CD4-positive, alpha-beta memory T cell (primary cell): ENCODE data around the gene TAS2R13. TPM values are rescaled to one million over a fixed set of nuclear protein-coding genes. Genes with fewer than 3 reads are reported as not detected.

Source experiments
- CTCF ChIA-PET: fragments of 350-600 bp; sonication (Branson Sonifier 250); formaldehyde crosslinking; loops from one replicate; lab custom pipeline; 2021; ENCODE audit warnings: inconsistent platforms; ENCODE audit not compliant: partially characterized antibody; lab: Charles Lee
- POLR2A ChIA-PET: fragments of 350-600 bp; sonication (Branson Sonifier 250); formaldehyde crosslinking; loops from one replicate; lab custom pipeline; 2021; ENCODE audit not compliant: partially characterized antibody; lab: Charles Lee
- DNase-seq, 5 donors: peaks; one replicate each; pipeline versions ENCODE4 v3.0.0 to v3.0.0-alpha.2; 2020 to 2022; ENCODE audit warnings: mixed read lengths in 1 of 5
- H3K27ac ChIP-seq: one replicate; pipeline ENCODE4 v1.7.0; 2013; ENCODE audit warnings: low read depth, low read length
- H3K27me3 ChIP-seq: 2 replicates; pipeline ENCODE4 v1.7.0; 2013; ENCODE audit warnings: mild to moderate bottlenecking, low read length, moderate library complexity; ENCODE audit not compliant: insufficient read depth
- H3K36me3 ChIP-seq: 2 replicates; pipeline ENCODE4 v1.7.0; 2013; ENCODE audit warnings: mild to moderate bottlenecking, low read length, moderate library complexity; ENCODE audit not compliant: insufficient read depth
- H3K4me1 ChIP-seq: 2 replicates; pipeline ENCODE4 v1.7.0; 2013; ENCODE audit warnings: mild to moderate bottlenecking, low read length, moderate library complexity; ENCODE audit not compliant: insufficient read depth
- H3K4me3 ChIP-seq, 2 donors: one replicate each; pipeline ENCODE4 v1.7.0; 2013; ENCODE audit warnings: low read length in 2 of 2, mild to moderate bottlenecking in 1 of 2
- H3K9me3 ChIP-seq, 2 donors: one replicate each; pipeline ENCODE4 v1.7.0; 2013; ENCODE audit warnings: low read length in 2 of 2, control low read depth in 1 of 2; ENCODE audit not compliant: control insufficient read depth in 1 of 2
- H3K27ac Mint-ChIP-seq, 7 donors: one replicate each; pipeline ENCODE4 v1.8.0; 2020 to 2021; ENCODE audit warnings: mixed read lengths in 7 of 7, mild to moderate bottlenecking in 6 of 7, inconsistent platforms in 3 of 7, moderate library complexity in 3 of 7
- H3K27me3 Mint-ChIP-seq, 2 donors: one replicate each; pipeline ENCODE4 v1.8.0; 2020 to 2021; ENCODE audit warnings: mixed read lengths in 2 of 2
- H3K36me3 Mint-ChIP-seq, 2 donors: one replicate each; pipeline ENCODE4 v1.8.0; 2020 to 2021; ENCODE audit warnings: mixed read lengths in 2 of 2, inconsistent platforms in 1 of 2, mild to moderate bottlenecking in 1 of 2
- H3K4me1 Mint-ChIP-seq, 4 donors: one replicate each; pipeline ENCODE4 v1.8.0; 2020 to 2021; ENCODE audit warnings: mixed read lengths in 4 of 4, mild to moderate bottlenecking in 1 of 4
- H3K4me3 Mint-ChIP-seq, 8 donors: one replicate each; pipeline ENCODE4 v1.8.0; 2020 to 2021; ENCODE audit warnings: mixed read lengths in 8 of 8, mild to moderate bottlenecking in 7 of 8, moderate library complexity in 6 of 8, inconsistent platforms in 3 of 8
- H3K9me3 Mint-ChIP-seq, 8 donors: one replicate each; pipeline ENCODE4 v1.8.0; 2020 to 2021; ENCODE audit warnings: mixed read lengths in 8 of 8, mild to moderate bottlenecking in 5 of 8, inconsistent platforms in 3 of 8, moderate library complexity in 1 of 8
- intact Hi-C: fragments of 100-400 bp; cut with micrococcal nuclease; formaldehyde crosslinking; loops from one replicate; pipeline ENCODE4 v1.15.1; 2023
- polyA plus RNA-seq, 2 donors: library from polyadenylated mRNA; unstranded; fragments of 300-500 nt; fragmentation: Illumina TruSeq; gene quantifications; one replicate each; pipeline ENCODE4 v1.2.3, GENCODE V29; 2021
- total RNA-seq, 2 experiments: library from RNA; stranded (reverse); gene quantifications; one replicate each; pipeline ENCODE4 v1.2.3, GENCODE V29; 2021

Gene TAS2R13
- total and polyA plus RNA-seq, 4 experiments from 2014 or later, result 0.79 to 0.86 TPM; not detected in 2

DNA sequence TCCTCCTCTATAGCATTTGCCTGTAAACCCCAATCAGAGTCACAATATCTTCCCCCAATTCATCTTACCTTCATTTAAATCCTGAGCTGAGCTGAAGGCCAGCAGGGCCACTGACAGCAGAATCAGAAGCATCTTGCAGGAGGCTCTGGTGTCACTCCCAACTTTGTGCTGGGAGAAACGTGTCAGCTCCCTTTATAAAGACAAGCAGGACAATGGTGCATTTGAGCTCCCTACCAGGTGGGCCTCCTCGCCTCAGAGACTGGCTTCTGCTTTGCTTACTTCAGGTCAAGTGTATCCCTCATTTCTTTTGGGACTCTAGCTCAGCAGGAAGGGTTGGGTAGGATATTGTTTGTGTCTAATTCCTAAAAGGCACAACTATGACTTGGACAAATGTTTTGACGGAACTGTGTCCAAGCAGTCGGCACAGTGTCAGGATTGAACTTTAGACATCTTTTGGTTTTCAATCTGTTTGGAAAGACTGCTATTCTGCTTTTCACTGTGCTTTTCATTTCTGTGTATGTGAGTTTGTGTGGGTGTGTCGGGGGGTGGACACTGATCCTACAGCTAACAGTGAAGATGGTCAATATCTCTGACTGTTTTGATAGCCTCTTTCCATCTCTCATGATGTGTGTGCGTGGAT is 25.2 kb downstream of the TAS2R13 start, which contains the start of gene PRH1:
PRH1 (minus strand) TSS at position 170 of the 640 bp plus-strand sequence; CDS start at position 132, 38 bp downstream.
- H3K27ac Mint-ChIP-seq, result peak within 1 kb of the TSS in 1 of 7 donors; percentile 4
- CTCF ChIA-PET, result no interaction called here
- no peak within 1 kb of the TSS for H3K4me3 Mint-ChIP-seq

DNA sequence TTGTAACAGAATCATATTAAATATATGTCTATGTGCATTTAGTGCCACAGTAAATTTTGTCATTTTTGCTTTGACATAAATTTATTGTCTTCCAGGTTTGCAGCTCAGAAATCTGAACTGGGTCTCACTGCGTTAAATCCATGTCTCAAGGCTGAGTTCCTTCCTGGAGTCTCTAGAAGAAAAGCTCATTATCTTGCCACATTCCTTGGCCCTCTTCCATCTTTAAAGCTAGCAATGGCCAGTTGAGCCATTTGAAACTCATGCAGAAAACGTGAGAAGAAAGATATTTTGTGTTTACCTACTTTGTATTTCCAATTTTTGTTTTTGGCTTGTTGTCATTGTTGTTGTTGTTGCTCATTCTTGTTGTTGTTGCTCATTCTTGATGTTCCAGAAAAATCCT is 36.0 kb downstream of the TAS2R13 start:
- Histone ChIP-seq H3K36me3 (no peaks in the 10 kb centered on the region), H3K4me1 (no peaks in the 10 kb centered on the region), H3K27me3 (no peaks in the 10 kb centered on the region), H3K9me3 (no peaks in the 10 kb centered on the region), H3K4me3 (no peak overlapping the region), H3K27ac (no peak overlapping the region)
- H3K4me1 Mint-ChIP-seq, result no peaks in the 10 kb centered on the region
- ChIA-PET POLR2A (no interaction called here), CTCF (interaction anchor here (1.2 kb wide), 1 partner anchor 18 kb away, joined by 3 read pairs; no protein-coding TSS in a partner anchor)
- no peak overlapping the region for H3K27ac Mint-ChIP-seq
- peaks cover 0 to 10% (median under 1%) of the 10 kb centered on the region in 8 donors for H3K9me3 Mint-ChIP-seq
- peaks cover 20 to 52% of the 10 kb centered on the region in 2 donors for H3K36me3 Mint-ChIP-seq
- intact Hi-C loops, result no loop called here
- H3K4me3 Mint-ChIP-seq, result no peak overlapping the region
- DNase-seq, result no peak
- H3K27me3 Mint-ChIP-seq, result no peaks in the 10 kb centered on the region

More for the DNA sequence above, 25.2 kb downstream of the TAS2R13 start, which contains the start of gene PRH1:
- no peaks in the 10 kb centered on the region for H3K4me1 Mint-ChIP-seq
- H3K36me3 ChIP-seq, result no peaks in the 10 kb centered on the region
- no peak within 1 kb of the TSS for H3K27ac ChIP-seq
- no peaks in the 10 kb centered on the region for H3K4me1 ChIP-seq
- POLR2A ChIA-PET, result no interaction called here
- H3K4me3 ChIP-seq, result no peak within 1 kb of the TSS
- no peaks in the 10 kb centered on the region for H3K27me3 Mint-ChIP-seq
- DNase-seq, result no peak
- H3K9me3 ChIP-seq, result no peaks in the 10 kb centered on the region
- H3K9me3 Mint-ChIP-seq, result peaks cover 0 to 3% (median 0%) of the 10 kb centered on the region in 8 donors
- H3K36me3 Mint-ChIP-seq, result peaks cover 11 to 55% of the 10 kb centered on the region in 2 donors
- H3K27me3 ChIP-seq, result no peaks in the 10 kb centered on the region
- intact Hi-C loops, result no loop called here

GRCh38 chr12:10867381-10867780 is 42.0 kb downstream of the TAS2R13 start:
- Histone ChIP-seq H3K27ac (no peak overlapping the region), H3K9me3 (peaks cover 0 to 6% of the 10 kb centered on the region in 2 donors), H3K36me3 (no peaks in the 10 kb centered on the region), H3K4me1 (no peaks in the 10 kb centered on the region), H3K4me3 (no peak overlapping the region), H3K27me3 (no peaks in the 10 kb centered on the region)
- H3K27ac Mint-ChIP-seq, result no peak overlapping the region
- no peak overlapping the region for H3K4me3 Mint-ChIP-seq
- H3K4me1 Mint-ChIP-seq, result no peaks in the 10 kb centered on the region
- intact Hi-C loops, result no loop called here
- no peaks in the 10 kb centered on the region for H3K27me3 Mint-ChIP-seq
- ChIA-PET POLR2A (no interaction called here), CTCF (no interaction called here)
- DNase-seq, result no peak
- H3K9me3 Mint-ChIP-seq, result peaks cover 2 to 22% (median 17%) of the 10 kb centered on the region in 8 donors
- peaks cover 27 to 67% of the 10 kb centered on the region in 2 donors for H3K36me3 Mint-ChIP-seq

DNA sequence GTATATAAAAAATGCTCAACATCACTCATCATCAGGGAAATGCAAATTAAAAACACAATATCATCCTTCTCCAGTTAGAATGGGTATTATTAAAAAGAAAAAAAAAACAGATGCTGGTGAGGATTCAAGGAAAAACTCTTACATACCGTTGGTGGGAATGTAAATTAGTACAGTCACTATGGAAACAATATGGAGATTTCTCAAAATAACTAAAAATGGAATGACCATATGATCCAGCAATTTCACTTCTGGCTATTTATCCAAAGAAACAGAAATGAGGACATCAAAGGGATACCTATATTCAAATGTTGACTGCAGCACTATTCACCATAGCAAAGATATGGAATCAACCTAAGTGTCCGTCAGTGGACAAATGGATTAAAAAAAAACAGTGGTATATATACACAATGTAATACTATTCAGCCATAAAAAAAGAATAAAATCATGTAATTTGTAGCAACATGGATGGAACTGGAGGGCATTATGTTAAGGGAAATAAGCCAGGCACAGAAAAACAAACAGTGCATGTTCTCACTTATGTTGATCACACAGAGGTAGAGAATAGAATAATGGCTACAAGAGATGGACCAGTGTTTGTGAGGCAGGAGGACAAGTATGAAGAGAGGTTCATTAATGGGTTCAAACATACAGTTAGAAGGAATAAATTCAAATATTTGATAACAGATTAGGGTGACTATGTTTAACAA is 45.7 kb downstream of the TAS2R13 start:
- H3K27ac Mint-ChIP-seq, result no peak overlapping the region
- Histone ChIP-seq H3K4me3 (no peak overlapping the region), H3K27me3 (no peaks in the 10 kb centered on the region), H3K4me1 (no peaks in the 10 kb centered on the region), H3K36me3 (no peaks in the 10 kb centered on the region), H3K9me3 (peaks cover 0 to 10% of the 10 kb centered on the region in 2 donors), H3K27ac (no peak overlapping the region)
- ChIA-PET POLR2A (no interaction called here), CTCF (no interaction called here)
- intact Hi-C loops, result no loop called here
- H3K27me3 Mint-ChIP-seq, result no peaks in the 10 kb centered on the region
- DNase-seq, result no peak
- peaks cover 2 to 55% (median 41%) of the 10 kb centered on the region in 8 donors for H3K9me3 Mint-ChIP-seq
- no peak overlapping the region for H3K4me3 Mint-ChIP-seq
- peaks cover 48 to 88% of the 10 kb centered on the region in 2 donors for H3K36me3 Mint-ChIP-seq
- H3K4me1 Mint-ChIP-seq, result no peaks in the 10 kb centered on the region

DNA sequence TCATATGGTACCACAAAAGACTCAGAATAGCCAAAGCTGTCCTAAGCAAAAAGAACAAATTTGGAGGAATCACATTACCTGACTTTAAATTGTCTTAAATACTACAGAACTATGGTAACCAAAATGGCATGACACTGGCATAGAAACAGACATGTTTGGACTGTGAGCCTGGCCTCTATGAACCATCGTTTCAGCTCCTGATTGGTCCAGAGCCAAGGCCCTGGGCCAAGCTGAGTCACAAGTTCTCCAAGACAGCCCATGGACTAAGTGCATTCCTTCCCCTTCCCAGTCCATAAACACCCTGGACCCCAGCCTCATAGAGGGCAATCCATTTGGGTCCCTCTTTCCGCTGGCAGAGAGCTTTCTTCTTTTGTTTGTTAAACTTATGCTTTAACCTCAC is 48.0 kb downstream of the TAS2R13 start:
- no peaks in the 10 kb centered on the region for H3K4me1 ChIP-seq
- H3K36me3 ChIP-seq, result no peaks in the 10 kb centered on the region
- POLR2A ChIA-PET, result no interaction called here
- no peak overlapping the region for H3K27ac ChIP-seq
- no peak overlapping the region for H3K27ac Mint-ChIP-seq
- H3K9me3 ChIP-seq, result peaks cover 0 to 13% of the 10 kb centered on the region in 2 donors
- H3K27me3 Mint-ChIP-seq, result no peaks in the 10 kb centered on the region
- intact Hi-C loops, result no loop called here
- peaks cover 64 to 89% of the 10 kb centered on the region in 2 donors for H3K36me3 Mint-ChIP-seq
- H3K4me3 Mint-ChIP-seq, result no peak overlapping the region
- CTCF ChIA-PET, result no interaction called here
- no peak for DNase-seq
- H3K9me3 Mint-ChIP-seq, result peaks cover 4 to 78% (median 62%) of the 10 kb centered on the region in 8 donors
- no peak overlapping the region for H3K4me3 ChIP-seq
- H3K27me3 ChIP-seq, result no peaks in the 10 kb centered on the region
- no peaks in the 10 kb centered on the region for H3K4me1 Mint-ChIP-seq

Other genes with a start within 250 kb of the TAS2R13 start
- gene STYK1, start 235.5 kb downstream of the TAS2R13 start, total RNA-seq, result not detected
- not detected for gene STYK1, start 235.5 kb downstream of the TAS2R13 start, polyA plus RNA-seq
- gene YBX3, start 186.2 kb downstream of the TAS2R13 start, total RNA-seq, result 1 to 10 TPM; 3.2 to 5.1 TPM
- gene YBX3, start 186.2 kb downstream of the TAS2R13 start, polyA plus RNA-seq, result 1 to 10 TPM; 1.7 to 2.0 TPM
- not detected for gene TAS2R7, start 106.9 kb downstream of the TAS2R13 start, total RNA-seq
- gene TAS2R7, start 106.9 kb downstream of the TAS2R13 start, polyA plus RNA-seq, result not detected
- gene TAS2R8, start 102.3 kb downstream of the TAS2R13 start, total RNA-seq, result not detected
- not detected for gene TAS2R8, start 102.3 kb downstream of the TAS2R13 start, polyA plus RNA-seq
- gene TAS2R9, start 99.4 kb downstream of the TAS2R13 start, total RNA-seq, result not detected
- not detected for gene TAS2R9, start 99.4 kb downstream of the TAS2R13 start, polyA plus RNA-seq
- under 1 TPM; 0.44 to 0.76 TPM for gene TAS2R10, start 83.2 kb downstream of the TAS2R13 start, total RNA-seq
- gene TAS2R10, start 83.2 kb downstream of the TAS2R13 start, polyA plus RNA-seq, result not detected
- 1 to 10 TPM in 1 of 2 experiments, under 1 TPM in 1; 0.87 to 1.5 TPM for gene PRR4, start 60.1 kb downstream of the TAS2R13 start, total RNA-seq
- 1 to 10 TPM in 1 of 2 donors, under 1 TPM in 1; 0.83 to 1.2 TPM for gene PRR4, start 60.1 kb downstream of the TAS2R13 start, polyA plus RNA-seq
- 10 to 100 TPM; 15.3 to 18.0 TPM for gene PRH1, start 25.3 kb downstream of the TAS2R13 start, total RNA-seq
- gene PRH1, start 25.3 kb downstream of the TAS2R13 start, polyA plus RNA-seq, result 10 to 100 TPM in 1 of 2 donors, 1 to 10 TPM in 1; 1.2 to 13.3 TPM
- gene PRH2, start 19.7 kb upstream of the TAS2R13 start, total RNA-seq, result not detected
- not detected for gene PRH2, start 19.7 kb upstream of the TAS2R13 start, polyA plus RNA-seq
- gene TAS2R14, start 29.7 kb upstream of the TAS2R13 start, total RNA-seq, result 1 to 10 TPM; 1.9 to 2.2 TPM
- under 1 TPM; 0.36 to 0.99 TPM for gene TAS2R14, start 29.7 kb upstream of the TAS2R13 start, polyA plus RNA-seq
- 1 to 10 TPM in 1 of 2 experiments, under 1 TPM in 1; 0.80 to 1.0 TPM for gene TAS2R50, start 77.3 kb upstream of the TAS2R13 start, total RNA-seq
- not detected for gene TAS2R50, start 77.3 kb upstream of the TAS2R13 start, polyA plus RNA-seq
- gene TAS2R20, start 88.7 kb upstream of the TAS2R13 start, total RNA-seq, result 1 to 10 TPM; 1.3 to 2.5 TPM
- gene TAS2R20, start 88.7 kb upstream of the TAS2R13 start, polyA plus RNA-seq, result under 1 TPM in 1 of 2 donors, not detected in 1; 0.14 TPM
- 1 to 10 TPM; 2.1 to 3.1 TPM for gene TAS2R19, start 113.1 kb upstream of the TAS2R13 start, total RNA-seq
- gene TAS2R19, start 113.1 kb upstream of the TAS2R13 start, polyA plus RNA-seq, result not detected
- gene TAS2R31, start 121.8 kb upstream of the TAS2R13 start, total RNA-seq, result 1 to 10 TPM; 3.1 to 3.2 TPM
- gene TAS2R31, start 121.8 kb upstream of the TAS2R13 start, polyA plus RNA-seq, result not detected
- 1 to 10 TPM; 1.1 to 1.3 TPM for gene TAS2R46, start 152.7 kb upstream of the TAS2R13 start, total RNA-seq
- under 1 TPM in 1 of 2 donors, not detected in 1; 0.22 TPM for gene TAS2R46, start 152.7 kb upstream of the TAS2R13 start, polyA plus RNA-seq
- under 1 TPM; 0.35 to 0.67 TPM for gene TAS2R43, start 182.8 kb upstream of the TAS2R13 start, total RNA-seq
- gene TAS2R43, start 182.8 kb upstream of the TAS2R13 start, polyA plus RNA-seq, result under 1 TPM in 1 of 2 donors, not detected in 1; 0.20 TPM
- 1 to 10 TPM; 2.9 to 3.8 TPM for gene TAS2R30, start 225.1 kb upstream of the TAS2R13 start, total RNA-seq
- gene TAS2R30, start 225.1 kb upstream of the TAS2R13 start, polyA plus RNA-seq, result not detected